Measurements from ENCODE around the gene CLEC2B.

DNA sequence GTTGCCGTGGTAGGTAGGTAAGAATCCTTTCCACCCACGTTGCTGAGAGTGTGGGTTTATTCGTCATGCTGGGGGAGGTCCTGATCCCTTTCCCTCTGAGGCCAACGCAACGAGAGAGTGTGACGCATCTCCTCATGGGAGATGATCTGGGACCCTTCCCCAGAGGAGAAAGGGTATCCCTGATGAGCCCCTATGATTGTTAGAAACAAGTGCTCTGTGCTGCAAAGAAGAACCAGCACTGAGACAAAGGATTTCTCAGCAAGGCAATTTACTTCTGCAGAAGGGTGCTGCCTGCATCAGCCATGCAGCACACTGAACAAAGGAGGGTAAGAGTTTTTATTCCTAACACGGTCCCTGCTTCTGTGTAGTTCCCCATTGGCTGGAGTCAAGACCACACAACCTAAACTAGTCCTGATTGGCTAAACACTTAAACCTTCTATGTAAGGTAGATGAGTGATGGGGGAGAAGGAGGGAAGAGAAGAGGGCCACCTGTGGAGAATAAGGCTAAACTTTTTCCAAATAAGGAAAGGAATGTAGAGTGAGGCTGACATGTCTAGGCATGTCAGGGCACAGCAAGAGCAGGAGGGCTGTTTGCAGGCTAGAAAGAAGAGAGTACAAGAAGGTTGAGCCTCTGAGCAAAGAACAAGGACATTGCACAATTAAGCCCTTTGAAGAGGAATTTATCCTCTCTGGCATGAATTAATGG lies 41.7 kb upstream of the CLEC2B start:
- TF ChIP-seq CTCF (IDR thresholded peaks at IDR 0.05; ENCODE audit: low read depth, low read length, missing input control): no peak
- no peak for TF ChIP-seq GABPA (IDR thresholded peaks at IDR 0.05 in 1 of 2, conservative IDR thresholded peaks at IDR 0.05 in 1 of 2)
- no peak for TF ChIP-seq TAF1 (conservative IDR thresholded peaks at IDR 0.05)
- TF ChIP-seq, protein P1, sequence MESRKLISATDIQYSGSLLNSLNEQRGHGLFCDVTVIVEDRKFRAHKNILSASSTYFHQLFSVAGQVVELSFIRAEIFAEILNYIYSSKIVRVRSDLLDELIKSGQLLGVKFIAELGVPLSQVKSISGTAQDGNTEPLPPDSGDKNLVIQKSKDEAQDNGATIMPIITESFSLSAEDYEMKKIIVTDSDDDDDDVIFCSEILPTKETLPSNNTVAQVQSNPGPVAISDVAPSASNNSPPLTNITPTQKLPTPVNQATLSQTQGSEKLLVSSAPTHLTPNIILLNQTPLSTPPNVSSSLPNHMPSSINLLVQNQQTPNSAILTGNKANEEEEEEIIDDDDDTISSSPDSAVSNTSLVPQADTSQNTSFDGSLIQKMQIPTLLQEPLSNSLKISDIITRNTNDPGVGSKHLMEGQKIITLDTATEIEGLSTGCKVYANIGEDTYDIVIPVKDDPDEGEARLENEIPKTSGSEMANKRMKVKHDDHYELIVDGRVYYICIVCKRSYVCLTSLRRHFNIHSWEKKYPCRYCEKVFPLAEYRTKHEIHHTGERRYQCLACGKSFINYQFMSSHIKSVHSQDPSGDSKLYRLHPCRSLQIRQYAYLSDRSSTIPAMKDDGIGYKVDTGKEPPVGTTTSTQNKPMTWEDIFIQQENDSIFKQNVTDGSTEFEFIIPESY (IDR thresholded peaks at IDR 0.05): no peak
- TF ChIP-seq EGR1 (IDR thresholded peaks at IDR 0.05; ENCODE audit: low read depth in 2 of 2): no peak
- TF ChIP-seq YY1 (IDR thresholded peaks at IDR 0.05): no peak
- no peak for TF ChIP-seq RAD21 (IDR thresholded peaks at IDR 0.05)
